Astrocyte of the spinal cord (primary cell): ENCODE data around the gene DIAPH2.

Source experiments
- DNase-seq: peaks from one replicate; pipeline ENCODE4 v3.0.0; 2011; ENCODE audit warnings: low read depth, low spot score
- H3K4me3 ChIP-seq: 2 replicates; pipeline ENCODE4 v1.5.1; 2011; ENCODE audit warnings: low read depth, mild to moderate bottlenecking, low read length, moderate library complexity
- CTCF ChIP-seq: IDR thresholded peaks from 2 replicates; pipeline ENCODE4 v1.5.1; 2012; ENCODE audit warnings: low read depth, mild to moderate bottlenecking, low read length, inconsistent platforms
- in situ Hi-C: cut with HindIII; loops from 2 replicates; pipeline ENCODE4 v1.10.0; 2017; ENCODE audit warnings: low sequenced_read_pairs

DIAPH2 gene

GRCh38 chrX:96684339-96685209 lies at the start of gene DIAPH2:
Gene DIAPH2, plus strand, starts transcription at chrX:96684842.
- in situ Hi-C loops, result no loop called here
- TF ChIP-seq CTCF, result no peak
- H3K4me3 ChIP-seq, result peak within 1 kb of the TSS; percentile 72
- DNase-seq, result peak; percentile 76

GRCh38 chrX:96650023-96650422 lies 34.6 kb upstream of the DIAPH2 start:
- no peak for TF ChIP-seq CTCF
- H3K4me3 ChIP-seq, result no peak overlapping the region
- in situ Hi-C loops, result no loop called here
- no peak for DNase-seq

GRCh38 chrX:96655947-96656623 lies 28.6 kb upstream of the DIAPH2 start:
- no peak overlapping the region for H3K4me3 ChIP-seq
- no peak for DNase-seq
- in situ Hi-C loops, result no loop called here
- no peak for TF ChIP-seq CTCF

- TF ChIP-seq CTCF, result no peak
- in situ Hi-C loops, result no loop called here
- H3K4me3 ChIP-seq, result no peak overlapping the region
- DNase-seq, result no peak
Observed at GRCh38 chrX:96682516-96682915, 2.1 kb upstream of the DIAPH2 start.

GRCh38 chrX:96683997-96684338 lies 674 bp upstream of the DIAPH2 start:
- no peak for DNase-seq
- in situ Hi-C loops, result no loop called here
- H3K4me3 ChIP-seq, result peak overlapping the region; percentile 72
- no peak for TF ChIP-seq CTCF

- in situ Hi-C loops, result no loop called here
- DNase-seq, result peak; percentile 45
- peak overlapping the region; percentile 72 for H3K4me3 ChIP-seq
- no peak for TF ChIP-seq CTCF
Observed at GRCh38 chrX:96685210-96686099, 813 bp downstream of the DIAPH2 start.
